Measurements from ENCODE around the gene OR9G1. TPM values are rescaled to one million over a fixed set of nuclear protein-coding genes. Genes with fewer than 3 reads are reported as not detected.

Gene OR9G1
- polyA plus RNA-seq, 1 of the 3 experiments (the other 2 are of a cell fraction): not detected

- TF ChIP-seq GABPA (IDR thresholded peaks at IDR 0.05; ENCODE audit: low read depth) (no peak), FOXM1 (IDR thresholded peaks at IDR 0.05; ENCODE audit: low read depth) (no peak), TAF1 (IDR thresholded peaks at IDR 0.05; ENCODE audit: borderline replicate concordance, low read depth, low read length) (no peak), RCOR1 (IDR thresholded peaks at IDR 0.05; ENCODE audit: low read length) (no peak), TCF12 (IDR thresholded peaks at IDR 0.05) (no peak), EP300 (IDR thresholded peaks at IDR 0.05; ENCODE audit: borderline replicate concordance in 1 of 2, low read depth in 1 of 2, low read length in 1 of 2) (no peak), ELF1 (IDR thresholded peaks at IDR 0.05) (no peak), TEAD4 (IDR thresholded peaks at IDR 0.05; ENCODE audit: borderline replicate concordance, insufficient read depth) (no peak)
- no peaks in the 10 kb centered on the region for H3K4me1 ChIP-seq (ENCODE audit: control insufficient read depth in 1 of 2, insufficient read depth in 2 of 2, low read depth in 1 of 2, low read length in 1 of 2)
- H2AFZ ChIP-seq (ENCODE audit: low read depth): no peak overlapping the region
- H3F3A ChIP-seq (replicated peaks; ENCODE audit: insufficient read depth): no peaks in the 10 kb centered on the region
- no peaks in the 10 kb centered on the region for H3K79me2 ChIP-seq (ENCODE audit: insufficient read depth)
- no peak overlapping the region for H3K9ac ChIP-seq
- WGBS (ENCODE audit: low lambda C conversion rate): under 1% methylated on average over 5 of the region's 5 CpGs
- ChIA-PET POLR2A (no interaction called here), CTCF (no interaction called here)
- H3K27ac ChIP-seq (ENCODE audit: low read depth in 2 of 2, low read length in 1 of 2): no peak overlapping the region
- H3K27me3 ChIP-seq (ENCODE audit: insufficient read depth): no peaks in the 10 kb centered on the region
- DNase-seq: no peak
- H3K36me3 ChIP-seq (replicated peaks in 1 of 2; ENCODE audit: control insufficient read depth in 1 of 2, insufficient read depth in 2 of 2, low read length in 1 of 2): no peaks in the 10 kb centered on the region
- H3K9me2 ChIP-seq: no peaks in the 10 kb centered on the region
- H3K4me3 ChIP-seq (ENCODE audit: low read depth in 2 of 2, low read length in 1 of 2): no peak overlapping the region
- no peak overlapping the region for H3K4me2 ChIP-seq
- no peaks in the 10 kb centered on the region for H4K20me1 ChIP-seq (ENCODE audit: insufficient read depth)
- H3K9me3 ChIP-seq: no peaks in the 10 kb centered on the region
Measured at GRCh38 chr11:56751480-56751879, 52.6 kb downstream of the OR9G1 start.

Small RNA genes within 50 kb of the gene (small RNA-seq; reads per million reads assigned to genes)
- gene AP001803.1: 0 to 1.1 (median 0) reads per million in 7 experiments
- 0 reads per million in 7 experiments for gene AP004245.1
- gene MIR6128: 0 reads per million in 7 experiments

Other genes with a start within 250 kb of the OR9G1 start
- not detected in 2 replicates for gene OR5M3, start 225.7 kb upstream of the OR9G1 start, polyA plus RNA-seq (2012; rRNA removed)
- not detected in 2 replicates for gene OR5M8, start 207.7 kb upstream of the OR9G1 start, polyA plus RNA-seq (2012; rRNA removed)
- gene OR5M11, start 155.8 kb upstream of the OR9G1 start, polyA plus RNA-seq (2012; rRNA removed): not detected in 2 replicates
- not detected in 2 replicates for gene OR5M10, start 121.4 kb upstream of the OR9G1 start, polyA plus RNA-seq (2012; rRNA removed)
- gene OR5M1, start 84.2 kb upstream of the OR9G1 start, polyA plus RNA-seq (2012; rRNA removed): not detected in 2 replicates
- not detected in 2 replicates for gene OR5AP2, start 56.7 kb upstream of the OR9G1 start, polyA plus RNA-seq (2012; rRNA removed)
- not detected in 2 replicates for gene OR5AR1, start 35.4 kb upstream of the OR9G1 start, polyA plus RNA-seq (2012; rRNA removed)
- gene OR9G4, start 49.6 kb downstream of the OR9G1 start, polyA plus RNA-seq (2012; rRNA removed): not detected in 2 replicates